Osteoblast (primary cell): ENCODE measurements around the gene IDH1. TPM values are rescaled to one million over a fixed set of nuclear protein-coding genes. Genes with fewer than 3 reads are reported as not detected.

Experiments
- DNase-seq: peaks from one replicate; pipeline ENCODE4 v3.0.0; 2011; ENCODE audit warnings: low spot score, mixed read lengths; ENCODE audit not compliant: insufficient read length; ENCODE audit errors: missing footprints
- H2AFZ ChIP-seq: 2 replicates; pipeline ENCODE4 v1.6.0; 2011; ENCODE audit warnings: mild to moderate bottlenecking, low read length
- H3K27ac ChIP-seq: 2 replicates; pipeline ENCODE4 v1.5.1; 2011; ENCODE audit warnings: mild to moderate bottlenecking, low read depth, low read length, moderate library complexity
- H3K27me3 ChIP-seq: 2 replicates; pipeline ENCODE4 v1.6.0; 2012; ENCODE audit warnings: mild to moderate bottlenecking, control low read depth, inconsistent platforms, low read length, moderate library complexity; ENCODE audit not compliant: insufficient read depth
- H3K36me3 ChIP-seq: 2 replicates; pipeline ENCODE4 v1.5.1; 2011; ENCODE audit warnings: mild to moderate bottlenecking, low read length, control low read depth, moderate library complexity; ENCODE audit not compliant: insufficient read depth
- H3K4me1 ChIP-seq: 2 replicates; pipeline ENCODE4 v1.5.1; 2011; ENCODE audit warnings: mild to moderate bottlenecking, low read length, control low read depth, moderate library complexity; ENCODE audit not compliant: insufficient read depth
- H3K4me2 ChIP-seq: 2 replicates; pipeline ENCODE4 v1.6.0; 2011; ENCODE audit warnings: mild to moderate bottlenecking, low read length; ENCODE audit not compliant: insufficient read depth
- H3K4me3 ChIP-seq: fragments of 200-600 bp; sonication (generic); 3 replicates; pipeline ENCODE4 v1.5.1; 2012; ENCODE audit warnings: mild to moderate bottlenecking, low read length, inconsistent platforms; ENCODE audit not compliant: insufficient read depth
- H3K79me2 ChIP-seq: 2 replicates; pipeline ENCODE4 v1.6.0; 2012; ENCODE audit warnings: mild to moderate bottlenecking, low read length, control low read depth, inconsistent platforms; ENCODE audit not compliant: insufficient read depth
- H3K9me3 ChIP-seq: 2 replicates; pipeline ENCODE4 v1.5.1; 2011; ENCODE audit warnings: low read depth, low read length, control low read depth
- H4K20me1 ChIP-seq: 2 replicates; pipeline ENCODE4 v1.6.0; 2012; ENCODE audit warnings: mild to moderate bottlenecking, low read length, control low read depth; ENCODE audit not compliant: insufficient read depth
- total RNA-seq: library from RNA; depleted of rRNA; stranded (reverse); fragments of >200 nt; gene quantifications from 2 replicates; pipeline ENCODE4 v1.2.3, GENCODE V29; 2012
- TF ChIP-seq, protein P1 (sequence below): IDR thresholded peaks from 2 replicates; pipeline ENCODE4 v1.5.1; 2011; ENCODE audit warnings: mild to moderate bottlenecking, low read depth, low read length, moderate library complexity; ENCODE audit errors: extremely low read depth

The IDH1 gene
- total RNA-seq, 1 donor: 226 TPM

DNA sequence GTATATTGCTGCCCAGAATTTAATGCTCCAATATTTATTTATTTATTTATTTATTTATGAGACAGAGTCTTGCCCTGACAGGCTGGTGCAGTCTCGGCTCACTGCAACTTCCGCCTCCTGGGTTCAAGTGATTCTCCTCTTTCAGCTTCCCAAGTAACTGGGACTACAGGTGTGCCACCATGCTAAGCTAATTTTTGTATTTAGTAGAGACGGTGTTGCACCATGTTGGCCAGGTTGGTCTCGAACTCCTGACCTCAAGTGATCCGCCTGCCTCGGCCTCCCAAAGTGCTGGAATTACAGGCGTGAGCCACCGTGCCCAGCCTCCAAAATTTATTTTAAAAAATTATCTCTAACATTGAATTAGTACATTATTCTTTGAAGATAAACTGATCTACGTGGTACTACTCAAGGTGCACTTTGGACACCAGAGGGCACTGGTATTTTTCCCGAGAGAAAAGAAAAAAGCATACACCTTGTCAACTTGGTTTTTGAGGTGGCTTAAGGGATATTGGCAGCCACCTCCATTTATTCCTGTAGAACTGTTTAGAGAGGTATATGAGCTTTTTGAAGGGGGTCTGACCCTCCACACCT is 1.4 kb upstream of the IDH1 start:
- H3K27ac ChIP-seq: no peak overlapping the region
- H3K4me1 ChIP-seq: peaks cover 11% of the 10 kb centered on the region
- no peaks in the 10 kb centered on the region for H3K9me3 ChIP-seq
- no peak overlapping the region for H2AFZ ChIP-seq
- no peak for DNase-seq
- no peaks in the 10 kb centered on the region for H4K20me1 ChIP-seq
- H3K4me3 ChIP-seq: no peak overlapping the region
- H3K27me3 ChIP-seq: no peaks in the 10 kb centered on the region
- H3K36me3 ChIP-seq: no peaks in the 10 kb centered on the region
- TF ChIP-seq, protein P1, sequence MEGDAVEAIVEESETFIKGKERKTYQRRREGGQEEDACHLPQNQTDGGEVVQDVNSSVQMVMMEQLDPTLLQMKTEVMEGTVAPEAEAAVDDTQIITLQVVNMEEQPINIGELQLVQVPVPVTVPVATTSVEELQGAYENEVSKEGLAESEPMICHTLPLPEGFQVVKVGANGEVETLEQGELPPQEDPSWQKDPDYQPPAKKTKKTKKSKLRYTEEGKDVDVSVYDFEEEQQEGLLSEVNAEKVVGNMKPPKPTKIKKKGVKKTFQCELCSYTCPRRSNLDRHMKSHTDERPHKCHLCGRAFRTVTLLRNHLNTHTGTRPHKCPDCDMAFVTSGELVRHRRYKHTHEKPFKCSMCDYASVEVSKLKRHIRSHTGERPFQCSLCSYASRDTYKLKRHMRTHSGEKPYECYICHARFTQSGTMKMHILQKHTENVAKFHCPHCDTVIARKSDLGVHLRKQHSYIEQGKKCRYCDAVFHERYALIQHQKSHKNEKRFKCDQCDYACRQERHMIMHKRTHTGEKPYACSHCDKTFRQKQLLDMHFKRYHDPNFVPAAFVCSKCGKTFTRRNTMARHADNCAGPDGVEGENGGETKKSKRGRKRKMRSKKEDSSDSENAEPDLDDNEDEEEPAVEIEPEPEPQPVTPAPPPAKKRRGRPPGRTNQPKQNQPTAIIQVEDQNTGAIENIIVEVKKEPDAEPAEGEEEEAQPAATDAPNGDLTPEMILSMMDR: peak; percentile 9
- no peaks in the 10 kb centered on the region for H3K79me2 ChIP-seq
- H3K4me2 ChIP-seq: no peak overlapping the region

DNA sequence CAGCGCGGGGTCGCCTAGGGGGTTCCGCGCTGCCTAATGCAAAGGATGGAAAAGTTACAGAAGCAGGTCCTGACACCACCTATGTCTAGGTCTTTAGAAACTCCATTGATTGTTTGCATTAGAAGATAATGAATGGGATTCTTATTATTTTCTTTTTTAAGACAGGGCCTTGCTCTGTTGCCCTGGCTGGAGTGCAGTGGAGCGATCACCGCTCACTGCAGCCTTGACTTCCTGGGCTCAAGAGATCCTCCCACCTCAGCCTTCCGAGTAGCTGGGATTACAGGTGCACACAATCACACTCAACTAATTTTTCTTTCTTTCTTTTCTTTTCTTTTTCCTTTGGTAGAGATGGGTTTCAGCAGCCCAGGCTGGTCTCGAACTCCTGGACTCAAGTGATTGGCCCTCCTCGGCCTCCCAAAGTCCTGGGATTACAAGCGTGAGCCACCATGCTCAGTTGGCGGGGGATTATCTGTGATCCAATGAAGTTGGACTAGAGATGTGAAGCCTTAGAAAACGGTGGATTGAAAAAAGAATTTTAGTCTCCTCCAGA is 761 bp upstream of the IDH1 start:
- Histone ChIP-seq H4K20me1 (no peaks in the 10 kb centered on the region), H3K79me2 (no peaks in the 10 kb centered on the region), H2AFZ (peak overlapping the region; percentile 87), H3K4me2 (peak overlapping the region; percentile 81), H3K27ac (peak overlapping the region; percentile 21), H3K36me3 (no peaks in the 10 kb centered on the region), H3K4me3 (peak overlapping the region; percentile 89), H3K9me3 (no peaks in the 10 kb centered on the region), H3K27me3 (no peaks in the 10 kb centered on the region), H3K4me1 (peaks cover 14% of the 10 kb centered on the region)
- TF ChIP-seq, protein P1: no peak
- DNase-seq: no peak

DNA sequence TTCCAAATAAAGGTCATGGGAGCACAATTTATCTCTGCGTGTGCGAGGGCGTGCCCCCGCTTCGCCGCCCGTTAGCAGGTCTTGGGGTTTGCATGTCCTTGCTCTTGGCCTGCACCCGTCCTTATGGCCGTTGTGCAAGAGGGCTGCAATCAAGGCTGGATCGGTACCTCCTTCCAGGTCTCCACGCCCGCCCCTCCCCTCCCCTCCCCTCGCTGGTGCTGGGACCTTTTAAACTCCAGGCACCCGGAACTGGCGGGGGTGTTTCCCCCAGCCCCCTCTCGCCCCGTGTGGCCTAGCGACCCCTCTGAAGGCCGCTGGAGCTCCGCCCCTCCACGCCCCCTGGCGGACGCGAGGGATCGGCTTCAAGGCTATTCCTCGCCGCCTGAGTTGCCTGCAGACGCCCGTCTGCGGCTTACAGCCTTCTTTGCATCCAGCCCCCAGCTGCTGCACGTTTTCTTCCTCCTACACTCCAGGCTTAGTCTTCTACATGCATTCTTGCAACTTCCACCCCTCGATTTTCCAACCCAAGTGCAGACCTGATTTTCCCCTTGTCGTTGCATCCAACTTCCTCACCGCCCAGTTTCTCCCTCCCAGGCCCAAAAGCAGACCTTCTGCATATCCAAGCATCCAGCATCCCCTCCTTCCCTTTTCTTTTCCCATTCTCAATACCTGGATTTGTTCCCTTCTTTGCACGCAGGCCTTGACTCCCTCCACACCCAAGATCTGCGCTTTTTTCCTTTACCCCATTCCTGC is 577 bp downstream of the IDH1 start:
- peak; percentile 88 for DNase-seq
- Histone ChIP-seq H3K4me1 (peaks cover 26% of the 10 kb centered on the region), H3K27me3 (no peaks in the 10 kb centered on the region), H3K79me2 (no peaks in the 10 kb centered on the region), H3K36me3 (no peaks in the 10 kb centered on the region), H3K27ac (peak overlapping the region; percentile 42), H3K4me3 (peak overlapping the region; percentile 89), H3K9me3 (no peaks in the 10 kb centered on the region), H2AFZ (peak overlapping the region; percentile 92), H3K4me2 (peak overlapping the region; percentile 91), H4K20me1 (no peaks in the 10 kb centered on the region)
- TF ChIP-seq, protein P1: peak; percentile 73

- Histone ChIP-seq H3K27ac (peak overlapping the region; percentile 5), H3K36me3 (no peaks in the 10 kb centered on the region), H2AFZ (peak overlapping the region; percentile 92), H3K4me1 (peaks cover 26% of the 10 kb centered on the region), H3K27me3 (no peaks in the 10 kb centered on the region), H4K20me1 (no peaks in the 10 kb centered on the region), H3K9me3 (no peaks in the 10 kb centered on the region), H3K4me3 (peak overlapping the region; percentile 89), H3K79me2 (no peaks in the 10 kb centered on the region), H3K4me2 (peak overlapping the region; percentile 91)
- DNase-seq: peak; percentile 71
- TF ChIP-seq, protein P1: no peak
These were observed 1.2 kb downstream of the IDH1 start for GRCh38 chr2:208253600-208254117.
